HG03460 (cell line): ENCODE measurements around the gene FGF14.
A peak's percentile ranks its signal among the peaks of the same experiment; 100 is the strongest.

ENCODE experiments used
- ATAC-seq: cut with Tn5 transposase; IDR thresholded peaks from one replicate; pipeline ENCODE4 v1.9.1; 2021; ENCODE audit not compliant: unreplicated experiment

The FGF14 gene

DNA sequence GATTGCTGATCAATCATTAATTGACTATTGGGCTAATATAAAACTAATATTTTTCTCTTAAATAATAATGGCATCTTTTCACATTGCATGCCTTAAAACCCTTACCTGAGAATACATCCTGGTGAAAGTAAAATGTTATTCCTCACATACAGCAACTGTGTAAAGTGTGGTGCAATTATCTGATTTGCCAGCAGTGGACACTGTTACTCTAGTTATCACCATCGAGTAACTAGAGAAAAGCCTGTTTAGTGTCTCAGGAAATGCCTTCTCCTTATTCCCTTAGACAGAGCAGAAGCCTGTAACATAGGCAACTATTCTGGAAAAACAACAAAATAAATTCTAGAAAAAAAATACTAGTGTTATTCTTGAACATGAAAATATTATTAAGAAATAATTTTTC lies 459.8 kb downstream of the FGF14 start:
- peak; percentile 57 for ATAC-seq

GRCh38 chr13:101941095-101941783 lies 460.6 kb downstream of the FGF14 start:
- no peak for ATAC-seq

- ATAC-seq: no peak
Observed at GRCh38 chr13:101939370-101939769, 462.5 kb downstream of the FGF14 start.

DNA sequence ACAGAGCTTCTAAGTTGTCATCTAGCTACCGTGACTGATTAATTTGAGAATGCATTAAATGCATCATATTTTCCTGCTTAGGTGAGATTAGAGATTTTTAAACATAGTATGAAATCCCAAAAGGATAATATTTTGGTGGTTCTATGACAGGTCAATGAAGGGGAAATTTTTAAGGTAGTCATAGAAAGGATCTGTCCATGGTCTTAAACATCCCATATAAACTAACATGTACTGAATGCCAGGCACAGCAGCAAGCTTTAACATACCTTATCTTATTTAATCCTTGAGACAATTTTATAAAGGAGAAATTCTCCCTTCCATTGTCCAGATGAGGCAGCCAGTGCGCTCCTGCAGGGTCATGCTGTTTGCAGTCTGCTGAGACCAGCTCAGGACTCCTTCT lies 466.0 kb downstream of the FGF14 start:
- no peak for ATAC-seq

DNA sequence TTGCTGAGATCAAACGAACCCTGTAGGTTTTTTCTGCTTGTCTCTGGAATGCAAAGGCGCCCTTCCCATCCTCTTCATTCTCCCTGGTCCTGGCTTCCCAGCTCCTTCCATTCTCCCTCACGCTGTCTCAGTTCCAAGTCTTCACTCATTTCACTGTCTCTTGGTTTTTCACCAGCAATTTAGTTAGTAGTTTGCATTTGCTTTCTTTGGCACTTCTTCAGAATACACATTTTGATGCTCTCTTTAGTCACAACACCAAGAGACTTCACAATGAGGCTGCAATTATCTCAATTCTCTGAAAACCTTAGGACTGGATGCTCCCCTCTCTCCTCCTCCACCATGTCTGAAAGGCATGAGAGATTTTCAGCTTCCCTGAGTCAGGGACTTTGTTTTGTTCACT lies 470.7 kb downstream of the FGF14 start:
- no peak for ATAC-seq

DNA sequence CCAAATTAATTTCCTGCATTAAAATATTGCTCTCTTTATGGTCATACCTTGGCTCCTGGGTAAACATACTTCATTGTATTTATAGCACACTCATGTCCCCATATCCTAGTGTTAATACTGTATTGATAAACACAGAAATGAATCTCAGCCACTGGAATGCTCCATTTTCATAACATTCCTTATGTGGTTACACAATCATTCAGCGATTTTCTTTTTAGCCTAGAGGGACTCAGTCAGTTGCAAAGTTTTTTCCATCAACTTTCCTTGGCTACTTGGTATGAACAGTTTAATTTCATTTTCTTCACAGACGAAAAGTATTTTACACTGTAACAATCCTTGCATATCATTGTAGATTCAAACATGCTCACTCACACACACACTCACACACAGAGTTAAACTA lies 471.5 kb downstream of the FGF14 start:
- ATAC-seq: no peak

DNA sequence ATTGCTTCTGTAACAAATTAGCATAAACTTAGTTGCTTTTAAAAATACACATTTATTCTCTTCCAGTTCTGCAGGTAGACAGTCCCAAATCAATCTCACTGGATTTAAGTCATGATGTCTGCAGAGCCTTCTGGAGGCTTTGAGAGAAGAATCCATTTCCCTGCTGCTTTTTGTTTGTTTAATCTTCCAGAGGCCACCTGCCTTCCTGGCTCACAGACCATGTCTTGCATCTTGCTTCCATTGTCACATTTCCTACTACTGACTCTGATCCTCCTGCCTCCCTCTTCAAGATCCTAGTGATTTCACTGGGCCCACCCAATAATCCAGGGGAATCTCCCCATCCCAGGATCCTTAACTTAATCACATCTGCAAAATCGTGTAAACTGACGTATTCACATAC lies 476.1 kb downstream of the FGF14 start:
- ATAC-seq: no peak

- ATAC-seq: no peak
Observed at GRCh38 chr13:101919541-101920181, 482.2 kb downstream of the FGF14 start.

- no peak for ATAC-seq
Observed at GRCh38 chr13:101917833-101918661, 483.8 kb downstream of the FGF14 start.

DNA sequence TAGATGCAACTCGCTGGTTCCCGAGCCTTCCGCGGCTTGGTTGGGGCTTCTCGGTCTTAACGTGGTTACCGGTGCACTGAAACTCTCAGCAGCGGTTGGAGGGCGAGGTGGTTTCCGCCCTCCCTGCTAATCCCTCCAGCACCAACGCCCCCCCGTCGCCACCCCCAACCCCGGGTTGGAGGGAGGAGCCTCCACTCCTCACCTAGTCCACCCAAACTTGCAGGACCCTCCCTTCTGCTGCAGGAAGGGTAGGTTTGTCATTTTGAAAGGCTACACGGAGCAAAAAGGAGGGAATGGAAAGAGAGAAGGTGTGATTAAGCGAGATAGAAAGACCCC lies 484.4 kb downstream of the FGF14 start:
- no peak for ATAC-seq

DNA sequence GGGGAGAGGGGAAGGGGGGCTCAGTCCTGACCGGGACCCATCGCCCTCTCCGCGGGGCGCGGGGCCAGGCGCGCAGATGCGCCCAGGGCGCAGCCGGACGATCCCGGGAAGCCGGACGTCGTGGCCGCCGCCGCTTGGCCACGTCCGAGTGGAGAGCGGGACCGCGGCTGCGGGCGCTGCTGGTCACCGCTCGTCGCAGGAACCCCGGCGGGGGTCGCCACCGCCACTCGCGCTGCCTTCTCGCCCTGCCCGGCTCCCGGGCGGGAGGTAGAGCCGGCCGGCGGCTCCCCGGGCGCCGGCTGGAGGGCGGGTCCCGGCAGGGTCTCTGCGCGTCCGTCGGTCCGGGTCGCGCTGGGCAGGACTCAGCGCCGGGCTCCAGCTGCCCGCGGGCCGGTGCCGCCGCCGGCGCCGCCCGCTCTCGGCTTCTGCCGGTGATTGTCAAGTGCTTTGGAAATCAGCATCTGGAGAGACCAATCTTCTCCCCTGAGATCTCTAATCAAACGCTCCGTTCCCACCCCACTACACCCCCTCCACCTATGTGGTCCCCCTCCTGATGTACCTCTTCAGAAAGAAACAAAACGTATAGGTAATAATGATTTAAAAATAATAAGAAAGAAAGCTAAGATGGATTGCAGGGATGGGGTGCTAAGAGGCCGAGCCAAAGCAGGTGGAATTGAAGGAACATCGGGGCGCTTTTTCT lies 484.9 kb downstream of the FGF14 start:
- no peak for ATAC-seq

DNA sequence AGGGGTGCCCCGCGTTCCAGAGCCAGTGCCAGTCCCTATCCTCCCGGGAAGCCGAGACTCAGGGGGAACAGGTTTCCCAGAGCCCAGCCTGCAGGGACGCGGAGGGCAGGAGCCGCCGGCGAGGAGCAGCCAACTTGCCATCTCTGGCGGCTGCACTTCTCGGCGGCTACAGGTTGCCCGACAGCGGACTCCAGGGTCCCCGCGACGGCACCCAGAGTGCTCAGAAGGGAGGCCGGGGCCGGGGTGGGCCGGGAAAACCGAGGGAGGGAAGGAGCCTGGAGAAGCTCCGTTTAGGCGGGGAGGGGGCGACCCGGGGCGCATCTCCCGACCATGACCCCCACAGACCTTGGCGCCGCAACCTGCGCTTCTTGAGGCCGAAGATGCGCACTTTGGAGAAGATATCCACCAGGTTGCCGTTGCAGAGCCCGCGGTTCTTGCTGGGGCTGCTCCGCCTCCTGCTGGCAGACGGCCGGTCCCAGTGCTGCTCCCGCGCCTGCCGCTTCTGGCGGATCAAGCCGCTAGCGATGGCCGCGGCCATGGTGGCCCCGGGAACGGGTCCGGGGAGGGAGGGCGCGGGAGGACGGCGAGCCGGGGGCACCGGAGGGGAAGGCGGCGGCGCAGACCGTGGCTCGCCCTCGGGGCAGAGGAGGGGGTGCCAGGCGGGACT lies 485.6 kb downstream of the FGF14 start:
- ATAC-seq: no peak

DNA sequence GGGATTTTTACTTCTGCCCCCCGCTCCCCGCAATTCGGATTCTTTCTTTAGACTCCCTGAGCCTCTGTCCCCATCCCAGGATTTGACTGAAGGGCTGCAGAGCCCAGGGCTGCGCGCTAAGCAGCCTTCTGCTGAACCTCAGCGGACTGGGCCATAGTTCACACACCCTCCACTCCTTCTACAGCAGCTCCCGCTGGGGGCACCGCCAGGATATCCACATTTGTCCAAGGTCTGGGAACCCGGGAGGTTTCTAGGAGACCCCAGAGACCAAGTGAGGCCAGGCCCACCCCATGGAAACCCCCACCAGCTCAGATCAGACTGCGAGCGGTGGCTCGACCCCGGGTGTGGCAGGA lies 486.1 kb downstream of the FGF14 start:
- no peak for ATAC-seq

DNA sequence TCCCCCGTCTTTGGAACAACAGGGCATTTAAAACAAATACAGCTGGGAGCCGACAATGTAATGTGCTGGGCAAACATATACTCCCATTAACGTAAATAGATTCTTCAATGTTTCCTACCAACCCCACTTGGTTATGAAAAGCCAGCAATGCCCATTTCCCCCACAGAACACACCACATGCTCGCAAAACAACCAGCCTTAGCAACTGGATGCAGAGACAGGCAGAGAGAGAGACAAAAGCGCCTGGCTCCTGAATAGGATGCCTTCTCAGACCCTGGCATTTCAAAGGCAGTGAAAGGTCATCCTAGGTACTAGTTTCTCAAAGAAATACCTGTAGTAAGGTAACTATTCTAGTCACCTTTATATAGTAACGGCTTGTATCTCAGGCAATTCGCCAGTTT lies 486.5 kb downstream of the FGF14 start:
- ATAC-seq: no peak

DNA sequence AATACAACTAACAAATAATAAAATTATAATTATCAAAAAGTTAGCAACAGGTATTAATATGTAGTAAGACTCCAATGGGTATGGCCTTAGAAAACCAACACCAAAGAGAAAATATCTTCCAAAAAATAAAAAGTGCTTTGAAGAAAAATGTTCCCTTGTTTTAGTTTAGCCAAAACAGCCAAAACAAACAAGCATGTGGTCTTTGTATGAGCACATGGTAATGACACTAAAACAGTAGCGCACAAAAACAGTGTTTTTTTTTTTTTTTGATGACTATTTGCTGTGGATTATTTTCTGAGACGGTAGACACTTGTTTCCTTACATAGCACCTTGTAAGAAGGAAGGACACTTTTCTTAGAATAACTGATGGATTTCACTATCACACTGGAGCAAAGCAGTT lies 490.1 kb downstream of the FGF14 start:
- ATAC-seq: no peak

DNA sequence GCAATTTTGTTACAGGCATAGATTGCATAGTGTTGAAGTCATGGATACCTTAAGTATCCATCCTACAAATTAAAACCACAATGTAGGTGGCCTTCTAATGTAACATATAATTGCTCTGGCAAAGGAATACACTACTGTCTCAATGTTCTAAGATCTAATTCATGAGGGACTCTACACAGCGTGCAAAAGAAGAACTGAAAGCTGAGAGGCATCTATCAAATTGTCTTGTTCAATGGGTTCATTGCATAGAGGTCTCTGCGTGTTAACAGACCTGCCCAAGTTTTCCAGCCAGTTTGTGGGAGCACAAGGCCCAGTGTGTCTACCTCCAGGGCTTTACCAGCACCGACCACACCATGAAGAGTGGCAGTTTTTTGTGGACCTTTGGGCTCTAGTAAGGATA lies 498.0 kb downstream of the FGF14 start:
- no peak for ATAC-seq

GRCh38 chr13:101898676-101899075 lies 503.2 kb downstream of the FGF14 start:
- no peak for ATAC-seq

GRCh38 chr13:101896541-101896940 lies 505.3 kb downstream of the FGF14 start:
- no peak for ATAC-seq

- no peak for ATAC-seq
Observed at GRCh38 chr13:101893021-101893420, 508.8 kb downstream of the FGF14 start.

- no peak for ATAC-seq
Observed at GRCh38 chr13:101892296-101892695, 509.6 kb downstream of the FGF14 start.

- no peak for ATAC-seq
Observed at GRCh38 chr13:101881593-101881992, 520.3 kb downstream of the FGF14 start.
